AG10803 (cell line): ENCODE measurements around the gene COL4A6.
"Not testable (repeated sequence)": the region's sequence is repeated elsewhere in the genome, so short reads cannot be mapped to it uniquely, and the experiment has no call there.

Experiments used
- DNase-seq: peaks from one replicate; pipeline ENCODE4 v3.0.0; 2010; ENCODE audit warnings: low read depth
- H3K4me3 ChIP-seq: 2 replicates; pipeline ENCODE4 v1.5.1; 2011; ENCODE audit warnings: mild to moderate bottlenecking, low read length, control low read depth
- CTCF ChIP-seq: conservative IDR thresholded peaks from 2 replicates; pipeline ENCODE4 v1.5.1; 2011; ENCODE audit warnings: mild to moderate bottlenecking, low read length, control low read depth, inconsistent platforms

Gene COL4A6

GRCh38 chrX:108438110-108438623 lies at the start of gene COL4A6:
COL4A6 (minus strand) TSS chrX:108438422; CDS start chrX:108438196, 226 bp downstream.
- H3K4me3 ChIP-seq, result no peak within 1 kb of the TSS
- no peak for TF ChIP-seq CTCF
- DNase-seq, result no peak

GRCh38 chrX:108485960-108486359 lies 47.7 kb upstream of the COL4A6 start:
- DNase-seq, result no peak
- TF ChIP-seq CTCF, result no peak
- no peak overlapping the region for H3K4me3 ChIP-seq

GRCh38 chrX:108484251-108484650 lies 46.0 kb upstream of the COL4A6 start:
- no peak for TF ChIP-seq CTCF
- DNase-seq, result no peak
- H3K4me3 ChIP-seq, result no peak overlapping the region

GRCh38 chrX:108481528-108481927 lies 43.3 kb upstream of the COL4A6 start:
- not testable (repeated sequence) for DNase-seq, H3K4me3 ChIP-seq

- TF ChIP-seq CTCF, result no peak
- H3K4me3 ChIP-seq, result no peak overlapping the region
- no peak for DNase-seq
Observed at GRCh38 chrX:108473979-108474378, 35.8 kb upstream of the COL4A6 start.

- peak; percentile 50 for DNase-seq
- TF ChIP-seq CTCF, result no peak
- H3K4me3 ChIP-seq, result no peak overlapping the region
Observed at GRCh38 chrX:108468486-108468885, 30.3 kb upstream of the COL4A6 start.

- no peak for TF ChIP-seq CTCF
- peak; percentile 13 for DNase-seq
- H3K4me3 ChIP-seq, result no peak overlapping the region
Observed at GRCh38 chrX:108464604-108465003, 26.4 kb upstream of the COL4A6 start.

GRCh38 chrX:108456971-108457477 lies 18.8 kb upstream of the COL4A6 start:
- no peak overlapping the region for H3K4me3 ChIP-seq
- no peak for TF ChIP-seq CTCF
- DNase-seq, result no peak
